CD14-positive monocyte (primary cell): ENCODE results near the gene UBAC1. TPM values are rescaled to one million over a fixed set of nuclear protein-coding genes. Genes with fewer than 3 reads are reported as not detected.

Source experiments
- DNase-seq, 3 donors: peaks; one replicate each; pipeline ENCODE4 v3.0.0-alpha.2; 2011 to 2022
- H2AFZ ChIP-seq: 2 replicates; pipeline ENCODE4 v1.6.0; 2012; ENCODE audit warnings: mild to moderate bottlenecking, low read depth, low read length, inconsistent platforms; ENCODE audit not compliant: insufficient read depth, poor library complexity, severe bottlenecking
- H3K27ac ChIP-seq, 2 donors: 1 replicate in 1 of 2; 2 replicates in 1 of 2; pipeline ENCODE4 v1.5.1; 2012 to 2013; ENCODE audit warnings: low read length in 2 of 2, control low read depth in 1 of 2, inconsistent platforms in 1 of 2, low read depth in 1 of 2, mild to moderate bottlenecking in 1 of 2
- H3K27me3 ChIP-seq, 2 donors: one replicate each; pipeline versions ENCODE4 v1.6.0 to v1.6.1; 2011 to 2013; ENCODE audit warnings: low read length in 2 of 2; ENCODE audit not compliant: control insufficient read depth in 2 of 2, insufficient read depth in 2 of 2
- H3K36me3 ChIP-seq, 2 donors: replicated peaks in 1 of 2; 1 replicate in 1 of 2; 2 replicates in 1 of 2; pipeline versions ENCODE4 v1.5.1 to v1.6.1; 2012 to 2013; ENCODE audit warnings: low read length in 2 of 2, control low read depth in 1 of 2, inconsistent platforms in 1 of 2, mild to moderate bottlenecking in 1 of 2; ENCODE audit not compliant: insufficient read depth in 2 of 2, control insufficient read depth in 1 of 2
- H3K4me1 ChIP-seq, 2 donors: 1 replicate in 1 of 2; 2 replicates in 1 of 2; pipeline versions ENCODE4 v1.5.1 to v1.6.1; 2012 to 2013; ENCODE audit warnings: low read length in 2 of 2, control low read depth in 1 of 2, inconsistent platforms in 1 of 2, mild to moderate bottlenecking in 1 of 2, moderate library complexity in 1 of 2; ENCODE audit not compliant: insufficient read depth in 2 of 2, control insufficient read depth in 1 of 2
- H3K4me2 ChIP-seq: replicated peaks from 2 replicates; pipeline ENCODE3; 2012; ENCODE audit warnings: low read length, moderate library complexity, mild to moderate bottlenecking; ENCODE audit not compliant: poor library complexity, severe bottlenecking; ENCODE audit errors: extremely low read depth
- H3K4me3 ChIP-seq, 3 experiments: fragments of 200-600 bp in 1 of 3; sonication (generic) in 1 of 3; replicated peaks in 1 of 3; 1 replicate in 2 of 3; 2 replicates in 1 of 3; pipeline ENCODE4 v1.5.1; 2011 to 2013; ENCODE audit warnings: low read length in 3 of 3, mild to moderate bottlenecking in 3 of 3, control low read depth in 2 of 3, low read depth in 2 of 3, inconsistent platforms in 1 of 3, moderate library complexity in 1 of 3
- H3K79me2 ChIP-seq: 2 replicates; pipeline ENCODE4 v1.6.0; 2012; ENCODE audit warnings: mild to moderate bottlenecking, control low read depth, inconsistent platforms, low read length, moderate library complexity; ENCODE audit not compliant: insufficient read depth
- H3K9ac ChIP-seq: 2 replicates; pipeline ENCODE4 v1.6.0; 2017; ENCODE audit warnings: low read length, mild to moderate bottlenecking; ENCODE audit not compliant: insufficient read depth, poor library complexity, severe bottlenecking
- H3K9me3 ChIP-seq, 2 donors: replicated peaks in 1 of 2; 1 replicate in 1 of 2; 2 replicates in 1 of 2; pipeline versions ENCODE4 v1.5.1 to v1.6.1; 2012 to 2013; ENCODE audit warnings: low read length in 2 of 2, control low read depth in 1 of 2; ENCODE audit not compliant: control insufficient read depth in 1 of 2, insufficient read depth in 1 of 2
- H4K20me1 ChIP-seq: 2 replicates; pipeline ENCODE4 v1.6.0; 2012; ENCODE audit warnings: mild to moderate bottlenecking, low read length, control low read depth, moderate library complexity; ENCODE audit not compliant: insufficient read depth
- H3K27ac Mint-ChIP-seq, 7 donors: one replicate each; pipeline ENCODE4 v1.8.0; 2020; ENCODE audit warnings: mild to moderate bottlenecking in 7 of 7, mixed read lengths in 7 of 7, moderate library complexity in 6 of 7, inconsistent platforms in 2 of 7
- H3K27me3 Mint-ChIP-seq, 3 donors: one replicate each; pipeline ENCODE4 v1.8.0; 2021 to 2022; ENCODE audit warnings: low read depth in 3 of 3, mild to moderate bottlenecking in 3 of 3, mixed read lengths in 3 of 3, moderate library complexity in 3 of 3, inconsistent platforms in 1 of 3
- H3K36me3 Mint-ChIP-seq, 2 donors: one replicate each; pipeline ENCODE4 v1.8.0; 2020; ENCODE audit warnings: mixed read lengths in 2 of 2, inconsistent platforms in 1 of 2, mild to moderate bottlenecking in 1 of 2
- H3K4me1 Mint-ChIP-seq: one replicate; pipeline ENCODE4 v1.8.0; 2020; ENCODE audit warnings: mild to moderate bottlenecking, mixed read lengths
- H3K4me3 Mint-ChIP-seq, 2 donors: one replicate each; pipeline ENCODE4 v1.8.0; 2020; ENCODE audit warnings: mild to moderate bottlenecking in 2 of 2, mixed read lengths in 2 of 2, moderate library complexity in 1 of 2
- H3K9me3 Mint-ChIP-seq, 7 donors: one replicate each; pipeline ENCODE4 v1.8.0; 2020 to 2022; ENCODE audit warnings: mixed read lengths in 7 of 7, mild to moderate bottlenecking in 6 of 7, moderate library complexity in 6 of 7, inconsistent platforms in 2 of 7
- CTCF ChIP-seq: fragments of 200-600 bp; IDR thresholded peaks from one replicate; pipeline ENCODE4 v1.8.0; 2022; ENCODE audit warnings: antibody characterized with exemption, mild to moderate bottlenecking
- WGBS: methylation state at CpG from one replicate; pipeline ENCODE4 v1.1.5; 2013; ENCODE audit warnings: missing lambda C conversion rate; ENCODE audit not compliant: insufficient coverage; 5-methylcytosine and 5-hydroxymethylcytosine counted together
- intact Hi-C, 2 donors: fragments of 100-400 bp; cut with micrococcal nuclease; formaldehyde crosslinking; loops; one replicate each; pipeline versions ENCODE4 v1.15.0 to v1.15.1; 2023
- polyA plus RNA-seq, 3 donors: library from polyadenylated mRNA; depleted of rRNA in 1 of 3; unstranded in 2 of 3; stranded (reverse) in 1 of 3; fragments of 300-500 nt in 2 of 3; fragments of >200 nt in 1 of 3; fragmentation: Illumina TruSeq in 2 of 3; gene quantifications; 1 replicate in 2 of 3; 2 replicates in 1 of 3; pipeline ENCODE4 v1.2.3, GENCODE V29; 2012 to 2021

UBAC1 gene
- polyA plus RNA-seq, 3 donors = 35.8 to 63.1 (median 52.5) TPM

GRCh38 chr9:135937521-135938489 lies 23.4 kb downstream of the UBAC1 start:
- intact Hi-C loops = no loop called here
- TF ChIP-seq CTCF = no peak
- Histone ChIP-seq H2AFZ (no peak overlapping the region), H3K9ac (no peak overlapping the region), H3K36me3 (peaks cover 69 to 99% of the 10 kb centered on the region in 2 donors), H4K20me1 (peaks cover 47% of the 10 kb centered on the region), H3K27me3 (no peaks in the 10 kb centered on the region), H3K9me3 (no peaks in the 10 kb centered on the region), H3K27ac (no peak overlapping the region), H3K4me2 (no peak overlapping the region), H3K4me1 (no peaks in the 10 kb centered on the region), H3K4me3 (no peak overlapping the region), H3K79me2 (no peaks in the 10 kb centered on the region)
- Mint-ChIP-seq H3K4me1 (no peaks in the 10 kb centered on the region), H3K27me3 (peaks cover 0 to 2% (median 0%) of the 10 kb centered on the region in 3 donors), H3K4me3 (peak overlapping the region in 1 of 2 donors; percentile 34), H3K36me3 (peaks cover 85 to 99% of the 10 kb centered on the region in 2 donors), H3K27ac (peak overlapping the region in 1 of 7 donors; percentile 21), H3K9me3 (peaks cover 1 to 13% (median 4%) of the 10 kb centered on the region in 7 donors)
- 99% methylated on average over 35 of the region's 44 CpGs for WGBS
- no peak for DNase-seq

- Histone ChIP-seq H4K20me1 (peaks cover 40% of the 10 kb centered on the region), H2AFZ (no peak overlapping the region), H3K27me3 (no peaks in the 10 kb centered on the region), H3K4me2 (no peak overlapping the region), H3K27ac (no peak overlapping the region), H3K79me2 (no peaks in the 10 kb centered on the region), H3K9ac (no peak overlapping the region), H3K36me3 (peaks cover 60 to 84% of the 10 kb centered on the region in 2 donors), H3K9me3 (no peaks in the 10 kb centered on the region), H3K4me1 (peaks cover 0 to under 1% of the 10 kb centered on the region in 2 donors), H3K4me3 (no peak overlapping the region)
- H3K27ac Mint-ChIP-seq = peak overlapping the region in 2 of 7 donors; percentile 1 to 29
- H3K9me3 Mint-ChIP-seq = peaks cover 0 to 6% (median 4%) of the 10 kb centered on the region in 7 donors
- peaks cover under 1% of the 10 kb centered on the region for H3K4me1 Mint-ChIP-seq
- peaks cover 0 to 2% (median 0%) of the 10 kb centered on the region in 3 donors for H3K27me3 Mint-ChIP-seq
- no peak overlapping the region for H3K4me3 Mint-ChIP-seq
- 96% methylated on average over 13 of the region's 13 CpGs for WGBS
- no peak for TF ChIP-seq CTCF
- peaks cover 70 to 91% of the 10 kb centered on the region in 2 donors for H3K36me3 Mint-ChIP-seq
- no peak for DNase-seq
- intact Hi-C loops = no loop called here
Observed at GRCh38 chr9:135933114-135933513, 28.1 kb downstream of the UBAC1 start.
